GM06990 (cell line): ENCODE data around the gene SIPA1.

Source experiments
- DNase-seq: peaks from one replicate; pipeline ENCODE4 v3.0.0-alpha.2; 2011; ENCODE audit not compliant: insufficient read length; ENCODE audit errors: extremely low read depth
- H3K27me3 ChIP-seq: replicated peaks from 2 replicates; pipeline ENCODE4 v1.6.0; 2011; ENCODE audit warnings: low read length; ENCODE audit not compliant: control insufficient read depth, insufficient read depth
- H3K36me3 ChIP-seq: 2 replicates; pipeline ENCODE4 v1.5.1; 2011; ENCODE audit warnings: low read length; ENCODE audit not compliant: control insufficient read depth, insufficient read depth
- H3K4me3 ChIP-seq: replicated peaks from 2 replicates; pipeline ENCODE4 v1.5.1; 2011; ENCODE audit warnings: low read depth, mild to moderate bottlenecking, control low read depth, low read length
- TF ChIP-seq, protein P1 (sequence below): IDR thresholded peaks from 2 replicates; pipeline ENCODE4 v1.5.1; 2011; ENCODE audit warnings: low read length, control low read depth, mild to moderate bottlenecking, inconsistent platforms; ENCODE audit not compliant: insufficient read depth, poor library complexity, severe bottlenecking

The SIPA1 gene

DNA sequence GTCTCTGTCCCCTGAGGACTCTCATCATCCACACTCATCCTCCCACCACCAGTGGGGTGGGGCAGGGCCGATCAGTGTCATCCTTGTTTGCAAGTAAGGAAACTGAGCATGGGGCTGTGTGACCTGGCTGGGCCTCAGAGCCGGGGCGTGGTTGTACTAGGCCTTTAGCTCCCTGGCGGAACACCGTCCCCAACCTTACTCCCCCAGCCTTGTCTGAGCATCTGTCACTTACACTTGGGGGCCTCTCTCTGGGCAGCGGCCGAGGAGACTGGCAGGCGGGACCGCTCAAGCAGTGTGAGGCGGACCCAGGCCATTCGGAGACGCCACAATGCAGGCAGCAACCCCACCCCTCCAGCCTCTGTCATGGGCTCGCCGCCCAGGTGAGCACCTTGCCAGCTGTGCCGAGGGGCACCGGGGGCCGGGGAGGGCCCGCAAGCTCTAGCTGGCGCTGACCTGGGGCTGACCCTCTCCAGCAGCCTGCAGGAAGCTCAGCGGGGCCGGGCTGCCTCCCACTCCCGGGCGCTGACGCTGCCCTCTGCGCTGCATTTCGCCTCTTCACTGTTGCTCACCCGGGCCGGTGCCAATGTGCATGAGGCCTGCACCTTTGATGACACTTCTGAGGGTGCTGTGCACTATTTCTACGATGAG lies 18.5 kb upstream of the SIPA1 start:
- no peaks in the 10 kb centered on the region for H3K27me3 ChIP-seq
- TF ChIP-seq, protein P1, sequence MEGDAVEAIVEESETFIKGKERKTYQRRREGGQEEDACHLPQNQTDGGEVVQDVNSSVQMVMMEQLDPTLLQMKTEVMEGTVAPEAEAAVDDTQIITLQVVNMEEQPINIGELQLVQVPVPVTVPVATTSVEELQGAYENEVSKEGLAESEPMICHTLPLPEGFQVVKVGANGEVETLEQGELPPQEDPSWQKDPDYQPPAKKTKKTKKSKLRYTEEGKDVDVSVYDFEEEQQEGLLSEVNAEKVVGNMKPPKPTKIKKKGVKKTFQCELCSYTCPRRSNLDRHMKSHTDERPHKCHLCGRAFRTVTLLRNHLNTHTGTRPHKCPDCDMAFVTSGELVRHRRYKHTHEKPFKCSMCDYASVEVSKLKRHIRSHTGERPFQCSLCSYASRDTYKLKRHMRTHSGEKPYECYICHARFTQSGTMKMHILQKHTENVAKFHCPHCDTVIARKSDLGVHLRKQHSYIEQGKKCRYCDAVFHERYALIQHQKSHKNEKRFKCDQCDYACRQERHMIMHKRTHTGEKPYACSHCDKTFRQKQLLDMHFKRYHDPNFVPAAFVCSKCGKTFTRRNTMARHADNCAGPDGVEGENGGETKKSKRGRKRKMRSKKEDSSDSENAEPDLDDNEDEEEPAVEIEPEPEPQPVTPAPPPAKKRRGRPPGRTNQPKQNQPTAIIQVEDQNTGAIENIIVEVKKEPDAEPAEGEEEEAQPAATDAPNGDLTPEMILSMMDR = no peak
- H3K36me3 ChIP-seq = peaks cover 51% of the 10 kb centered on the region
- H3K4me3 ChIP-seq = no peak overlapping the region
- no peak for DNase-seq

DNA sequence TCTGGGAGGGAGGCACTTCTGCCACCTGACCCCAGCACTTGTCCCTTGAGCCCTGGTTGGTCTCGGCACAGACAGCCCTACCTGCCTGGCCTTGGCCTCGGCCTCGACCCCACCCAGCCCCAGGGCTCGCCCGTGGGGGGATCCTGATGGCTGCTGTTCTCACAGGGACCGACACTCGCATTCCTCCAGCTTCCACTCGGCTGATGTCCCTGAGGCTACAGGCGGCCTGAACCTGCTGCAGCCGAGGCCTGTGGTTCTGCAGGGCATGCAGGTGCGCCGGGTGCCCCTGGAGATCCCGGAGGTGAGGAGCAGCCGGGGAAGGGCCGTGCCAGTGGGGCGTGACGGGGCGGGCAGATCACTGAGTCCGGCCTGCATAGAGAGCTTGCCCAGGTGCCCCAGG lies 17.2 kb upstream of the SIPA1 start:
- peaks cover 61% of the 10 kb centered on the region for H3K36me3 ChIP-seq
- H3K27me3 ChIP-seq = no peaks in the 10 kb centered on the region
- TF ChIP-seq, protein P1 = no peak
- H3K4me3 ChIP-seq = no peak overlapping the region
- no peak for DNase-seq

DNA sequence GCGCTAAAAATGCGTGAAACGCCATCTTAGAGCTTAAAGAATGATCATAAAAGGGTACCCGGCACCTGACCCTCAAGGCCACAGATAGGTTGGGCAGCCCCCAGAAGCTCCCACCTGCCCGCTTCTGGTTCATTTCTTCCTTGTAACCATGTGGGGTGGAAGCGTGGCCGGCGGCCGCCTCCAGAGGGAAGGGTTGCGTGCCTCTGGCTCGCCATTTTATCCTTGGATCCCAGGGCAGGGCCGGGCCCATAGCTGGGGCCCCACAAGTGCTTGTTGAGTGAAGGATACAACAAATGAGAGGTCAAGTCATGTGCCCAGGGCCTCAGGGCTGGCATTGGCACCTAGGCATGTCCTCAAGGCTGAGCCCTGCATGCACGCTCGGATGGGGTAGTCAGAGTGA lies 16.4 kb upstream of the SIPA1 start:
- Histone ChIP-seq H3K27me3 (no peaks in the 10 kb centered on the region), H3K36me3 (peaks cover 68% of the 10 kb centered on the region), H3K4me3 (no peak overlapping the region)
- TF ChIP-seq, protein P1 = no peak
- DNase-seq = no peak

DNA sequence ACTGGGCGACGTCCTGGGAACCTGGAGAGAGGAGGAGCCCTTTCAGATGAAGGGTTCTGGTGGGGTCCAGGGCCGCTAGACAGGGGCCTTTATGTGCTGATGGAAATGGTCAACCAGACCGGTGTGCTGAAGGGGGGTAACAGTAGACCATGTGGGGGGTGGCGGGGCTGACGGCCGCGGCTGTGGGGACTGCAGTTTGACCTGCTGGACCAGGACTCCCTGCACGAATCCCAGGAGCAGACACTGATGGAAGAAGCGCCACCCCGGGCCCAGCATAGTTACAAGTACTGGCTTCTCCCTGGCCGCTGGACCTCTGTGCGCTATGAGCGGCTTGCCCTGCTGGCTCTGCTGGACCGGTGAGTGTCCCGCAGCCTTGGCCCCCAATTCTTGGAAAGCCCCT lies 15.9 kb upstream of the SIPA1 start:
- Histone ChIP-seq H3K4me3 (no peak overlapping the region), H3K36me3 (peaks cover 69% of the 10 kb centered on the region), H3K27me3 (no peaks in the 10 kb centered on the region)
- DNase-seq = no peak
- TF ChIP-seq, protein P1 = no peak

DNA sequence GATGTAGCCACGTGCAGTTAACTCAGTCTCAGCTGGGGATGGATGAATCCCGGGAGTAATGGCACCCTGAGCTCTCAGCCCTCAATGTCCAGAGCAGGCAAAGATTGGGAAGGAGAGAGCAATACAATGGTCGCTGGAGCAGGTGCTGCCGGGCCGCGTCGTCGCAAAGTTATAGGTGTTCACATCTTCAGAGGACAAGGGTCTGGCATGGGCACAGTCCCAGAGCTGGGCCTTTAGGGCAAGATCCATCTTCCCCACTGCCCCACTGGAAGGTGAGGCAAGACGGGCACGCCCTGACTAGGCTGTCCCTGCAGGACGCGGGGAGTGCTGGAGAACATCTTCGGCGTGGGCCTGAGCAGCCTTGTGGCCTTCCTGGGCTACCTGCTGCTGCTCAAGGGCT lies 14.7 kb upstream of the SIPA1 start:
- TF ChIP-seq, protein P1 = no peak
- Histone ChIP-seq H3K27me3 (no peaks in the 10 kb centered on the region), H3K36me3 (peaks cover 71% of the 10 kb centered on the region), H3K4me3 (no peak overlapping the region)
- no peak for DNase-seq
